Right lobe of liver (tissue), 6 donors: ENCODE data around the gene DET1. TPM values are rescaled to one million over a fixed set of nuclear protein-coding genes. Genes with fewer than 3 reads are reported as not detected.

Experiments used
- ATAC-seq, 4 donors: fragments of 200-7000 bp; cut with Tn5 transposase; one replicate each; pipeline ENCODE4 v1.9.1; 2020; ENCODE audit warnings: mild to moderate bottlenecking in 4 of 4, moderate library complexity in 4 of 4
- DNase-seq, 3 donors: peaks; one replicate each; pipeline ENCODE4 v3.0.0-alpha.2; 2020
- H3K27ac ChIP-seq, 3 donors: fragments of 200-600 bp; one replicate each; pipeline ENCODE4 v1.8.0; 2022
- H3K27me3 ChIP-seq, 2 donors: fragments of 200-600 bp; one replicate each; pipeline ENCODE4 v1.8.0; 2022
- H3K36me3 ChIP-seq, 4 donors: fragments of 200-600 bp; sonication (generic) in 1 of 4; one replicate each; pipeline versions ENCODE4 v1.5.1 to v1.8.0; 2017 to 2022; ENCODE audit warnings: control low read depth in 1 of 4
- H3K4me1 ChIP-seq, 4 donors: fragments of 200-600 bp; sonication (generic) in 1 of 4; one replicate each; pipeline versions ENCODE4 v1.5.1 to v1.8.0; 2017 to 2022; ENCODE audit warnings: control low read depth in 1 of 4
- H3K4me3 ChIP-seq, 3 donors: fragments of 200-600 bp; one replicate each; pipeline ENCODE4 v1.8.0; 2022
- H3K9me3 ChIP-seq, 4 donors: fragments of 200-600 bp; sonication (generic) in 1 of 4; one replicate each; pipeline versions ENCODE4 v1.5.1 to v1.8.0; 2017 to 2022; ENCODE audit warnings: control low read depth in 1 of 4
- POLR2A ChIP-seq: fragments of 450-650 bp; IDR thresholded peaks from one replicate; pipeline ENCODE4 v1.6.1; 2017; ENCODE audit warnings: antibody characterized with exemption, mild to moderate bottlenecking
- WGBS: methylation state at CpG from one replicate; pipeline ENCODE4 v1.1.6; 2018; ENCODE audit warnings: low coverage, low lambda C conversion rate; ENCODE audit not compliant: insufficient coverage; ENCODE audit errors: missing lambda C conversion rate; 5-methylcytosine and 5-hydroxymethylcytosine counted together
- intact Hi-C, 2 donors: fragments of 100-400 bp; cut with DNase I; formaldehyde crosslinking; loops; one replicate each; pipeline versions ENCODE4 v1.11.2 to v1.14.1; 2022
- total RNA-seq, 6 experiments: library from RNA; depleted of rRNA in 2 of 6; stranded (reverse); fragments of >200 nt in 2 of 6; fragmentation: NEBNext Ultra II Directional in 3 of 6; extraction: Animal tissue kit (Norgen Biotek cat#: 25700) in 3 of 6; gene quantifications; one replicate each; pipeline versions ENCODE4 v1.1.0 to v1.2.4, GENCODE V29; 2016 to 2023
- TF ChIP-seq, protein P1 (sequence below), 4 donors: fragments of 200-600 bp in 3 of 4; fragments of 450-650 bp in 1 of 4; IDR thresholded peaks; one replicate each; pipeline versions ENCODE4 v1.5.1 to v1.8.0; 2016 to 2022; ENCODE audit warnings: antibody characterized with exemption in 4 of 4, mild to moderate bottlenecking in 2 of 4
- donor health status: DM: no; HTN: yes; CAD: no.
- donor health status: DM: no; HTN: no; CAD: no.
- donor health status: DM: no; HTN: no; CAD: no.
- donor health status: DM: no; HTN: yes; CAD: no.
- donor health status: DM: no; HTN: yes; CAD: no.

DET1 gene
- total RNA-seq, 6 experiments from 2014 or later = 1.3 to 2.5 (median 1.9) TPM

DNA sequence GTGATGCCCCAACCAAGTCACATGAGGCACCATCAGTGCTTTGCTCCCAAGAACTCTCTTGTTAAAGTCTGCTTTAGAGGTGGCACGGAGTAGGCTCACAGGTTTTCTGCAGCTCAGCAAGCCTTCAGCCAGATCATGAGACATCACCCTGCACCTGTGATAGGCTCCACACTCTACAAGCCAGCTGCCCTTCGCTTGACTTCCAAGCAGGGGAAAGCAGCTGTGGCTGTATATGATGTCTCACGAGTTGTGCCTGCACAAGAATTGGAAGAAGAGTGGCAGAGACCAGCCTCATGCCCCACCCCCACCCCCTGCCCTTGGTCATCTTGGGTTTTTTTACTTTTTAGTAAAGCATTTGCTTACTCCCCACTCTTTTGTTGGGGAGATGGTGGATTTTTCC lies 56.4 kb downstream of the DET1 start:
- DNase-seq = no peak
- no peak overlapping the region for H3K4me3 ChIP-seq
- no peak overlapping the region for H3K27ac ChIP-seq
- WGBS = no CpG with 5 or more reads among the region's 3 CpGs
- H3K36me3 ChIP-seq = no peaks in the 10 kb centered on the region
- H3K4me1 ChIP-seq = no peaks in the 10 kb centered on the region
- TF ChIP-seq POLR2A = no peak
- TF ChIP-seq, protein P1, sequence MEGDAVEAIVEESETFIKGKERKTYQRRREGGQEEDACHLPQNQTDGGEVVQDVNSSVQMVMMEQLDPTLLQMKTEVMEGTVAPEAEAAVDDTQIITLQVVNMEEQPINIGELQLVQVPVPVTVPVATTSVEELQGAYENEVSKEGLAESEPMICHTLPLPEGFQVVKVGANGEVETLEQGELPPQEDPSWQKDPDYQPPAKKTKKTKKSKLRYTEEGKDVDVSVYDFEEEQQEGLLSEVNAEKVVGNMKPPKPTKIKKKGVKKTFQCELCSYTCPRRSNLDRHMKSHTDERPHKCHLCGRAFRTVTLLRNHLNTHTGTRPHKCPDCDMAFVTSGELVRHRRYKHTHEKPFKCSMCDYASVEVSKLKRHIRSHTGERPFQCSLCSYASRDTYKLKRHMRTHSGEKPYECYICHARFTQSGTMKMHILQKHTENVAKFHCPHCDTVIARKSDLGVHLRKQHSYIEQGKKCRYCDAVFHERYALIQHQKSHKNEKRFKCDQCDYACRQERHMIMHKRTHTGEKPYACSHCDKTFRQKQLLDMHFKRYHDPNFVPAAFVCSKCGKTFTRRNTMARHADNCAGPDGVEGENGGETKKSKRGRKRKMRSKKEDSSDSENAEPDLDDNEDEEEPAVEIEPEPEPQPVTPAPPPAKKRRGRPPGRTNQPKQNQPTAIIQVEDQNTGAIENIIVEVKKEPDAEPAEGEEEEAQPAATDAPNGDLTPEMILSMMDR (IDR thresholded peaks at IDR 0.05) = no peak
- intact Hi-C loops = loop anchor here in 1 of 2 donors (10.0 kb wide), 1 partner anchor 125 kb away; no protein-coding TSS in a partner anchor
- H3K27me3 ChIP-seq = no peaks in the 10 kb centered on the region
- ATAC-seq = no peak
- no peaks in the 10 kb centered on the region for H3K9me3 ChIP-seq

- 20% methylated on average over 1 of the region's 4 CpGs for WGBS
- H3K27me3 ChIP-seq = no peaks in the 10 kb centered on the region
- H3K27ac ChIP-seq = no peak overlapping the region
- no peaks in the 10 kb centered on the region for H3K9me3 ChIP-seq
- TF ChIP-seq, protein P1 (IDR thresholded peaks at IDR 0.05) = no peak
- no peak for TF ChIP-seq POLR2A
- DNase-seq = no peak
- intact Hi-C loops = no loop called here
- no peak for ATAC-seq
- H3K4me1 ChIP-seq = no peaks in the 10 kb centered on the region
- no peaks in the 10 kb centered on the region for H3K36me3 ChIP-seq
- H3K4me3 ChIP-seq = no peak overlapping the region
These were observed 57.2 kb downstream of the DET1 start for GRCh38 chr15:88489321-88489720.

DNA sequence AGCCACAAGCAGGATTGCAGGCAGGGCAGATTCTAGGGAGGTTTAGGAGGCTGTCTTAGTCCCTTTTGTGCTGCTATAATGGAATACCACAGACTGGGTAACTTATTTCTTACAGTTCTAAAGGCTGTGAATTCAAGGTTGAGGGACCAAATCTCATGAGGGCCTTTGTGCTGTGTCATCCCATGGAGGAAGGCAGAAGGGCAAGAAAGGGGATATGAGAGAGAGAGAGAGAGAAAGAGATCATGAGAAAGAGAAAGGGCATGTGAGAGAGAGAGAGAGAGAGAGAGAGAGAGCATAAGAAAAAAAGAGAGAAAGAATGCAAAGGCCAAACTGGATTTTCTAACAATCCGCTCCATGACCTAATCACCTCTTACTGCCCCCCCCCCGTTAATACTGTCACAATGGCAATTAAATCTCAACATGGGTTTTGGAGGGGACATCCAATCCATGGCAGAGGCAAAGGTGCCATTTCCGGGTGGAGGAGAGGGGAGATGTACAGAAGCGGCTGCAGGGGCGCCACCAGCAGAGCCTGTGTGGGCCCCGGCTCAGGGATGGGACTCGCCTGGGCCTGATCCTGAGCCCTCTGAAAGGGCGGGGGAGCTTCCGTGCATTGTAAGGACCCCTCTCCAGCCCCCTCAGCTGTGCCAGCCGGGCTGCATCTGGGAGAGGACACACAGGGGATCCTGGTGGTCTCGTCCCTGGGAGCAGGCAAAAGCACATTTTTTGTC lies 58.5 kb downstream of the DET1 start:
- Histone ChIP-seq H3K27me3 (no peaks in the 10 kb centered on the region), H3K27ac (no peak overlapping the region), H3K4me1 (no peaks in the 10 kb centered on the region), H3K36me3 (no peaks in the 10 kb centered on the region), H3K9me3 (no peaks in the 10 kb centered on the region), H3K4me3 (no peak overlapping the region)
- ATAC-seq (no peak), DNase-seq (no peak)
- no peak for TF ChIP-seq POLR2A
- TF ChIP-seq, protein P1 (IDR thresholded peaks at IDR 0.05) = no peak
- intact Hi-C loops = no loop called here
- 39% methylated on average over 5 of the region's 11 CpGs for WGBS

DNA sequence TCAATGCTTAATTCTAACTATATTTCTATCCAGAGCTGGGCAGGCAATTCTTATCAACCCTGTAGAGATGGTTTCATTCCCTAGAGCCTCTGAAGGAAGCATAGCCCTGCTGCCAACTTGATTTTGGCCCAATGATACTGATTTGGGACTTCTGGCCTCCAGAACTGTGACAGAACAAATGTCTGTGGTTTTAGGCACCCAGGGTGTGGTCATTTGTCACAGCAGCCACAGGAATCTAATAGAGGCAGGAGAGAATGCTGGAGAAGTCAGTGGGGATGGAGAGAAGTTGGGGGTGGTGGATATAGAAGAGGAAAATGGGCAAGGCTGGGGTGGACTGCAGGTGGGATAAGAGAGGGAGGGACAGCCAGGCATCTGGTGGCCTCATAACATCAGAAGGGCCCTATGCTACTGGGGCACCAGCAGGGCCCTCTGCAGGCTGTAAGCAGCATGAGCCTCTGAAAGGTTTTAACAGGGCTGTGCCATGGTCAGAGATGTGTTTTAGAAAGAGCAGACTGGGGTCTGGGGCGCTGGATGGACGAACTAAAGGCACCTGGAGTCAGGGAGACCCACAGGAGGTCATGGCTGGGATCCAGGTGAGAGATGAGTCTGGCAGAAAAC lies 59.2 kb downstream of the DET1 start:
- intact Hi-C loops = no loop called here
- H3K36me3 ChIP-seq = no peaks in the 10 kb centered on the region
- TF ChIP-seq, protein P1 (IDR thresholded peaks at IDR 0.05) = no peak
- DNase-seq (no peak), ATAC-seq (no peak)
- H3K27ac ChIP-seq = no peak overlapping the region
- no peak overlapping the region for H3K4me3 ChIP-seq
- no peaks in the 10 kb centered on the region for H3K27me3 ChIP-seq
- H3K9me3 ChIP-seq = no peaks in the 10 kb centered on the region
- H3K4me1 ChIP-seq = no peaks in the 10 kb centered on the region
- 40% methylated on average over 2 of the region's 2 CpGs for WGBS
